ENCODE measurements around the gene ZNF749.
A peak's percentile ranks its signal among the peaks of the same experiment; 100 is the strongest.

ZNF749 gene

GRCh38 chr19:57398868-57399267 lies 36.3 kb upstream of the ZNF749 start:
- Histone ChIP-seq H3K4me2 (no peak overlapping the region), H3K4me3 (IDR thresholded peaks at IDR 0.05; ENCODE audit: insufficient read depth, low read depth, low read length) (no peak overlapping the region), H3K27me3 (ENCODE audit: insufficient read depth, low read depth) (no peaks in the 10 kb centered on the region), H3K79me2 (ENCODE audit: insufficient read depth, low read depth) (no peaks in the 10 kb centered on the region), H2AFZ (ENCODE audit: low read depth) (no peak overlapping the region), H3K36me3 (ENCODE audit: insufficient read depth) (no peaks in the 10 kb centered on the region), H3K9ac (no peak overlapping the region), H3K4me1 (ENCODE audit: low read depth, poor library complexity, severe bottlenecking) (no peaks in the 10 kb centered on the region), H3K27ac (no peak overlapping the region), H4K20me1 (ENCODE audit: insufficient read depth) (no peaks in the 10 kb centered on the region)
- TF ChIP-seq CTCF (conservative IDR thresholded peaks at IDR 0.05; ENCODE audit: low read depth, low read length), result no peak

GRCh38 chr19:57403737-57404563 lies 31.2 kb upstream of the ZNF749 start:
- Histone ChIP-seq H3K79me2 (ENCODE audit: insufficient read depth, low read depth) (no peaks in the 10 kb centered on the region), H3K27me3 (ENCODE audit: insufficient read depth, low read depth) (no peaks in the 10 kb centered on the region), H3K4me1 (ENCODE audit: low read depth, poor library complexity, severe bottlenecking) (no peaks in the 10 kb centered on the region), H4K20me1 (ENCODE audit: insufficient read depth) (no peaks in the 10 kb centered on the region), H2AFZ (ENCODE audit: low read depth) (no peak overlapping the region), H3K4me2 (no peak overlapping the region), H3K9ac (no peak overlapping the region), H3K36me3 (ENCODE audit: insufficient read depth) (no peaks in the 10 kb centered on the region), H3K27ac (no peak overlapping the region), H3K4me3 (IDR thresholded peaks at IDR 0.05; ENCODE audit: insufficient read depth, low read depth, low read length) (no peak overlapping the region)
- no peak for TF ChIP-seq CTCF (conservative IDR thresholded peaks at IDR 0.05; ENCODE audit: low read depth, low read length)

GRCh38 chr19:57406516-57407123 lies 28.5 kb upstream of the ZNF749 start:
- no peaks in the 10 kb centered on the region for H3K27me3 ChIP-seq (ENCODE audit: insufficient read depth, low read depth)
- no peaks in the 10 kb centered on the region for H4K20me1 ChIP-seq (ENCODE audit: insufficient read depth)
- H3K4me2 ChIP-seq, result no peak overlapping the region
- no peaks in the 10 kb centered on the region for H3K36me3 ChIP-seq (ENCODE audit: insufficient read depth)
- TF ChIP-seq CTCF (conservative IDR thresholded peaks at IDR 0.05; ENCODE audit: low read depth, low read length), result peak; percentile 57
- no peak overlapping the region for H3K27ac ChIP-seq
- peaks cover 6% of the 10 kb centered on the region; the same call in 1 of the 2 replicates for H3K79me2 ChIP-seq (ENCODE audit: insufficient read depth, low read depth)
- H2AFZ ChIP-seq (ENCODE audit: low read depth), result no peak overlapping the region
- no peak overlapping the region for H3K4me3 ChIP-seq (IDR thresholded peaks at IDR 0.05; ENCODE audit: insufficient read depth, low read depth, low read length)
- peaks cover 5% of the 10 kb centered on the region for H3K4me1 ChIP-seq (ENCODE audit: low read depth, poor library complexity, severe bottlenecking)
- H3K9ac ChIP-seq, result no peak overlapping the region

- Histone ChIP-seq H3K4me2 (peak within 1 kb of the TSS; percentile 93), H3K4me1 (ENCODE audit: low read depth, poor library complexity, severe bottlenecking) (peaks cover 11% of the 10 kb centered on the region), H3K79me2 (ENCODE audit: insufficient read depth, low read depth) (peaks cover 13% of the 10 kb centered on the region; the same call in 1 of the 2 replicates), H2AFZ (ENCODE audit: low read depth) (peak within 1 kb of the TSS; percentile 80), H3K27ac (no peak within 1 kb of the TSS; the same call in 1 of the 2 replicates), H3K36me3 (ENCODE audit: insufficient read depth) (0 out of 2 replicates have a peak, but pooled peaks cover 3% of the 10 kb centered on the region), H3K4me3 (IDR thresholded peaks at IDR 0.05; ENCODE audit: insufficient read depth, low read depth, low read length) (peak within 1 kb of the TSS; percentile 33), H4K20me1 (ENCODE audit: insufficient read depth) (no peaks in the 10 kb centered on the region), H3K27me3 (ENCODE audit: insufficient read depth, low read depth) (no peaks in the 10 kb centered on the region), H3K9ac (peak within 1 kb of the TSS; percentile 54; the same call in 1 of the 2 replicates)
- no peak for TF ChIP-seq CTCF (conservative IDR thresholded peaks at IDR 0.05; ENCODE audit: low read depth, low read length)
Observed at GRCh38 chr19:57410877-57411671, 24.1 kb upstream of the ZNF749 start, which contains the start of gene ZNF17. Gene ZNF17 (plus strand): TSS chr19:57411161. CDS start chr19:57413616, 2,455 bp downstream.

All from KMS-11 (cell line).